ENCODE results near the gene FOCAD. TPM values are rescaled to one million over a fixed set of nuclear protein-coding genes. Genes with fewer than 3 reads are reported as not detected.

The FOCAD gene
- total and polyA plus RNA-seq, 4 donors, result 6.8 to 62.1 (median 27.9) TPM

DNA sequence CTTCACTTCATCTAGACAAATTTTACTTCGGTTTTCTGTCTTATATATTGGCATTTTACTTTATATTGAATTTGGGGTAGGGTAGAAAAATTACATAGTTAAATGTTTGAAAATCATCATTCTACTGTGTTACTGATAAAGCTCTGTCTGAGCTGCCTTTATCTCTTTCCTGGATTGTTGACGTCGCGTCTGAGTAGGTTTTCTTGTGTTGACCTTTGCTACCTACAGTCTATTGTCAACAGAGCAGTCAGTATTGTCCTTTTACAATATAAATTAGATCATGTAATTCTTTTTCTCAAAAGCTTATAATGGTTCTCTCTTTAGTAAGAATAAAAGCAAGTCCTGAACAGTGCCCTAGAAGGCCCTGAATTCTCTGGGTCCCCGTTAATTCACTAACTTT is 219.2 kb downstream of the FOCAD start:
- Histone ChIP-seq H3K36me3 (ENCODE audit: control insufficient read depth in 4 of 4, insufficient read depth in 4 of 4, low read length in 4 of 4) (peaks cover 2 to 3% (median 3%) of the 10 kb centered on the region in 4 donors), H3K9me3 (ENCODE audit: control insufficient read depth in 4 of 4, insufficient read depth in 3 of 4, low read length in 3 of 4) (no peaks in the 10 kb centered on the region), H3K9ac (ENCODE audit: insufficient read depth in 1 of 2, low read length in 2 of 2) (no peak overlapping the region), H3K4me1 (ENCODE audit: control insufficient read depth in 5 of 5, insufficient read depth in 5 of 5, low read length in 5 of 5) (no peaks in the 10 kb centered on the region), H3K4me3 (no peak overlapping the region), H3K27me3 (ENCODE audit: control insufficient read depth in 3 of 3, insufficient read depth in 3 of 3, low read length in 2 of 3) (no peaks in the 10 kb centered on the region), H3K27ac (ENCODE audit: low read depth in 1 of 2, low read length in 1 of 2) (no peak overlapping the region)
- TF ChIP-seq, protein P1, sequence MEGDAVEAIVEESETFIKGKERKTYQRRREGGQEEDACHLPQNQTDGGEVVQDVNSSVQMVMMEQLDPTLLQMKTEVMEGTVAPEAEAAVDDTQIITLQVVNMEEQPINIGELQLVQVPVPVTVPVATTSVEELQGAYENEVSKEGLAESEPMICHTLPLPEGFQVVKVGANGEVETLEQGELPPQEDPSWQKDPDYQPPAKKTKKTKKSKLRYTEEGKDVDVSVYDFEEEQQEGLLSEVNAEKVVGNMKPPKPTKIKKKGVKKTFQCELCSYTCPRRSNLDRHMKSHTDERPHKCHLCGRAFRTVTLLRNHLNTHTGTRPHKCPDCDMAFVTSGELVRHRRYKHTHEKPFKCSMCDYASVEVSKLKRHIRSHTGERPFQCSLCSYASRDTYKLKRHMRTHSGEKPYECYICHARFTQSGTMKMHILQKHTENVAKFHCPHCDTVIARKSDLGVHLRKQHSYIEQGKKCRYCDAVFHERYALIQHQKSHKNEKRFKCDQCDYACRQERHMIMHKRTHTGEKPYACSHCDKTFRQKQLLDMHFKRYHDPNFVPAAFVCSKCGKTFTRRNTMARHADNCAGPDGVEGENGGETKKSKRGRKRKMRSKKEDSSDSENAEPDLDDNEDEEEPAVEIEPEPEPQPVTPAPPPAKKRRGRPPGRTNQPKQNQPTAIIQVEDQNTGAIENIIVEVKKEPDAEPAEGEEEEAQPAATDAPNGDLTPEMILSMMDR (IDR thresholded peaks at IDR 0.05; ENCODE audit: control extremely low read depth, extremely low read depth), result no peak
- 92 to 95% methylated on average over 5 of the region's 5 CpGs for WGBS, 2 donors
- DNase-seq (no peak), ATAC-seq (ENCODE audit: insufficient read depth, low FRiP score) (no peak)

- Histone ChIP-seq H3K9me3 (ENCODE audit: control insufficient read depth in 4 of 4, insufficient read depth in 3 of 4, low read length in 3 of 4) (no peaks in the 10 kb centered on the region), H3K36me3 (ENCODE audit: control insufficient read depth in 4 of 4, insufficient read depth in 4 of 4, low read length in 4 of 4) (peaks cover 3 to 5% (median 3%) of the 10 kb centered on the region in 4 donors), H3K4me1 (ENCODE audit: control insufficient read depth in 5 of 5, insufficient read depth in 5 of 5, low read length in 5 of 5) (no peaks in the 10 kb centered on the region), H3K9ac (ENCODE audit: insufficient read depth in 1 of 2, low read length in 2 of 2) (no peak overlapping the region), H3K27ac (ENCODE audit: low read depth in 1 of 2, low read length in 1 of 2) (no peak overlapping the region), H3K27me3 (ENCODE audit: control insufficient read depth in 3 of 3, insufficient read depth in 3 of 3, low read length in 2 of 3) (no peaks in the 10 kb centered on the region), H3K4me3 (no peak overlapping the region)
- ATAC-seq (ENCODE audit: insufficient read depth, low FRiP score) (no peak), DNase-seq (no peak)
- 85 to 88% methylated on average over 1 of the region's 1 CpG for WGBS, 2 donors
- TF ChIP-seq, protein P1 (IDR thresholded peaks at IDR 0.05; ENCODE audit: control extremely low read depth, extremely low read depth), result no peak
Measured at GRCh38 chr9:20904995-20905394, 220.9 kb downstream of the FOCAD start.

DNA sequence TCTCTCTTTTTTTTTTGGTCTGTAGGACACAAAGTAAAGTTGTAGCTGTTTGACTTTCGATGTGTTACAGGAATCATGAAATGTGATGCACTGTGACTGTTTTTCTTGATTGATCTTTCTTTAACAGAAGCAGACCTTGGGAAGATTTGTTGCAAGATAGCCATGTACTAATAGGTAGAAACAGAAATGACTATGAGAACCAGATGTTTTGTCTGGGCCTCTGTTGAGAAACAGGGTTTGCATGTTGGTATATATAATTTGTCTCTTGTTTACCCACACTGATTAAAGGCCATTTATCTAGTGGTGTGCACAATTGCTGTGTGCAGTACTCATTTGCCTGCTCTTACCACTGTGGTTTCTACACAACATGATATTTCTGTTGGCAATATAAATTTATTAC is 222.3 kb downstream of the FOCAD start:
- Histone ChIP-seq H3K27ac (ENCODE audit: low read depth in 1 of 2, low read length in 1 of 2) (no peak overlapping the region), H3K4me1 (ENCODE audit: control insufficient read depth in 5 of 5, insufficient read depth in 5 of 5, low read length in 5 of 5) (no peaks in the 10 kb centered on the region), H3K36me3 (ENCODE audit: control insufficient read depth in 4 of 4, insufficient read depth in 4 of 4, low read length in 4 of 4) (peaks cover 3 to 5% (median 3%) of the 10 kb centered on the region in 4 donors), H3K9me3 (ENCODE audit: control insufficient read depth in 4 of 4, insufficient read depth in 3 of 4, low read length in 3 of 4) (no peaks in the 10 kb centered on the region), H3K4me3 (no peak overlapping the region), H3K9ac (ENCODE audit: insufficient read depth in 1 of 2, low read length in 2 of 2) (no peak overlapping the region), H3K27me3 (ENCODE audit: control insufficient read depth in 3 of 3, insufficient read depth in 3 of 3, low read length in 2 of 3) (no peaks in the 10 kb centered on the region)
- 94 to 100% methylated on average over 1 of the region's 1 CpG for WGBS, 2 donors
- TF ChIP-seq, protein P1 (IDR thresholded peaks at IDR 0.05; ENCODE audit: control extremely low read depth, extremely low read depth), result no peak
- ATAC-seq (ENCODE audit: insufficient read depth, low FRiP score) (no peak), DNase-seq (no peak)

GRCh38 chr9:20908461-20908860 is 224.4 kb downstream of the FOCAD start:
- DNase-seq, result no peak
- TF ChIP-seq, protein P1 (IDR thresholded peaks at IDR 0.05; ENCODE audit: control extremely low read depth, extremely low read depth), result no peak
- H3K9ac ChIP-seq (ENCODE audit: insufficient read depth in 1 of 2, low read length in 2 of 2), result no peak overlapping the region
- no peaks in the 10 kb centered on the region for H3K4me1 ChIP-seq (ENCODE audit: control insufficient read depth in 5 of 5, insufficient read depth in 5 of 5, low read length in 5 of 5)
- H3K27ac ChIP-seq (ENCODE audit: low read depth in 1 of 2, low read length in 1 of 2), result no peak overlapping the region
- H3K9me3 ChIP-seq (ENCODE audit: control insufficient read depth in 4 of 4, insufficient read depth in 3 of 4, low read length in 3 of 4), result no peaks in the 10 kb centered on the region
- no peak for ATAC-seq (ENCODE audit: insufficient read depth, low FRiP score)
- 60 to 64% methylated on average over 2 of the region's 2 CpGs for WGBS, 2 donors
- no peaks in the 10 kb centered on the region for H3K27me3 ChIP-seq (ENCODE audit: control insufficient read depth in 3 of 3, insufficient read depth in 3 of 3, low read length in 2 of 3)
- peaks cover 3 to 12% (median 4%) of the 10 kb centered on the region in 4 donors for H3K36me3 ChIP-seq (ENCODE audit: control insufficient read depth in 4 of 4, insufficient read depth in 4 of 4, low read length in 4 of 4)
- H3K4me3 ChIP-seq, result no peak overlapping the region
